ENCODE results near the gene SLC25A13.

SLC25A13 gene

GRCh38 chr7:96089511-96089910 lies 232.4 kb downstream of the SLC25A13 start:
- in situ Hi-C loops (cut with HindIII; ENCODE audit: low sequenced_read_pairs): no loop called here
- H3K4me3 ChIP-seq (ENCODE audit: low read depth, low read length): no peak overlapping the region
- no peak for TF ChIP-seq CTCF (IDR thresholded peaks at IDR 0.05; ENCODE audit: low read depth, low read length)
- no peak for DNase-seq (ENCODE audit: low read depth, low spot score)

GRCh38 chr7:96088579-96088978 lies 233.3 kb downstream of the SLC25A13 start:
- in situ Hi-C loops (cut with HindIII; ENCODE audit: low sequenced_read_pairs): no loop called here
- no peak for TF ChIP-seq CTCF (IDR thresholded peaks at IDR 0.05; ENCODE audit: low read depth, low read length)
- peak; percentile 7 for DNase-seq (ENCODE audit: low read depth, low spot score)
- H3K4me3 ChIP-seq (ENCODE audit: low read depth, low read length): no peak overlapping the region

GRCh38 chr7:96085953-96086352 lies 235.9 kb downstream of the SLC25A13 start:
- in situ Hi-C loops (cut with HindIII; ENCODE audit: low sequenced_read_pairs): no loop called here
- H3K4me3 ChIP-seq (ENCODE audit: low read depth, low read length): no peak overlapping the region
- TF ChIP-seq CTCF (IDR thresholded peaks at IDR 0.05; ENCODE audit: low read depth, low read length): no peak
- DNase-seq (ENCODE audit: low read depth, low spot score): no peak

GRCh38 chr7:96084881-96085553 lies 236.9 kb downstream of the SLC25A13 start:
- no peak overlapping the region for H3K4me3 ChIP-seq (ENCODE audit: low read depth, low read length)
- peak; percentile 32 for DNase-seq (ENCODE audit: low read depth, low spot score)
- TF ChIP-seq CTCF (IDR thresholded peaks at IDR 0.05; ENCODE audit: low read depth, low read length): no peak
- in situ Hi-C loops (cut with HindIII; ENCODE audit: low sequenced_read_pairs): no loop called here

DNA sequence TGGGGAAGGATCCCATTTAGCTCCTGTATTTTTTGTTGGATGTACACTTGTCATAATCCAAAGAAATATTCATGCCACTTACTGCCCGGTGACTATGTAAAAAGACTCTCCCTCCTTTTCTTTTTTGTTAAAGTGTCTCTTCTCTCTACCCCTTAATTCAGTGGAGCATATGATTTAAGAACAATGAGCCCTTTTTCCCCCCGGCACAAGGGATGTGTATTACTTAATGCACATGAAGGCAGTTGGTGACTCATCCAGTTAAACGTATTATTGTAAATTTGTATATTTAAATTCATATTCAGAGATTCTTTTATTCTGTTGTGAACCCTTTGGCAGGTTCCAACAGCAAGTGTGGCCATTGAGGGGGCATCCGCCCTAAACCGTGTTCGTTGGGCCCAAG lies 241.9 kb downstream of the SLC25A13 start:
- H3K4me3 ChIP-seq (ENCODE audit: low read depth, low read length): no peak overlapping the region
- no peak for TF ChIP-seq CTCF (IDR thresholded peaks at IDR 0.05; ENCODE audit: low read depth, low read length)
- DNase-seq (ENCODE audit: low read depth, low spot score): peak; percentile 12
- in situ Hi-C loops (cut with HindIII; ENCODE audit: low sequenced_read_pairs): no loop called here

DNA sequence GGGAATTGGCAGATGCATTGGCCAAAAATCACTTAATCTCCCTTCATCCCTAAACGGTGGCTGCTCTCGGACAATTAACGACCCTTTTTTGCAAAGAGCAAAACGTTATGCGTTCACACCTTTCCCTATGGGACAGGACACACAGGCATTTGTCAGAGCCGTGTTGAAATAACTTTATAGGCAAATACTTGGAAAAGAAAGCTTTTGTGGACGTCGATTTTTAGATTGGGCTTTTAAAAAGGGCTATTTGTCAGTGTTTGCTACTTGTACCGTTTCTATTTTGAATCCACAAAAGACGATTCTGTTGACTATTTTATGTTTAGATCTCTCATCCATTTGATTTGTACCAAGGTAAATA lies 245.6 kb downstream of the SLC25A13 start:
- in situ Hi-C loops (cut with HindIII; ENCODE audit: low sequenced_read_pairs): no loop called here
- no peak for TF ChIP-seq CTCF (IDR thresholded peaks at IDR 0.05; ENCODE audit: low read depth, low read length)
- no peak for DNase-seq (ENCODE audit: low read depth, low spot score)
- H3K4me3 ChIP-seq (ENCODE audit: low read depth, low read length): peak overlapping the region; percentile 53
